ENCODE measurements around the gene TMC5. TPM values are rescaled to one million over a fixed set of nuclear protein-coding genes. Genes with fewer than 3 reads are reported as not detected.

Gene TMC5
- total and polyA plus RNA-seq, 2 of the 8 experiments (the other 6 are each of a cell fraction or from before 2014, with no cell fraction given): 1.6 to 1.8 TPM

GRCh38 chr16:19396555-19397011 lies 21.1 kb upstream of the TMC5 start:
- Histone ChIP-seq H2AK5ac (ENCODE audit: low read depth, low read length) (no peak overlapping the region), H3K56ac (replicated peaks; ENCODE audit: insufficient read length, low read depth, low read length) (no peak overlapping the region), H3K79me1 (ENCODE audit: low read depth, low read length) (no peaks in the 10 kb centered on the region), H3K4me1 (replicated peaks in 1 of 4; ENCODE audit: control insufficient read depth in 3 of 4, insufficient read depth in 4 of 4, low read length in 3 of 4) (no peaks in the 10 kb centered on the region), H2BK120ac (replicated peaks; ENCODE audit: low read depth, low read length) (no peak overlapping the region), H3K23me2 (ENCODE audit: low read depth, low read length) (no peaks in the 10 kb centered on the region), H3K4ac (replicated peaks; ENCODE audit: insufficient read length, low read depth, low read length) (no peak overlapping the region), H2BK15ac (ENCODE audit: low read length) (no peak overlapping the region), H3K9me3 (ENCODE audit: insufficient read depth in 2 of 2, low read depth in 1 of 2, low read length in 1 of 2) (peaks cover 6 to 8% of the 10 kb centered on the region in 2 experiments), H3K27ac (ENCODE audit: low read depth, low read length) (no peak overlapping the region), H3K14ac (ENCODE audit: insufficient read length) (no peak overlapping the region), H3K27me3 (replicated peaks in 1 of 4; ENCODE audit: control insufficient read depth in 3 of 4, extremely low read depth in 1 of 4, insufficient read depth in 3 of 4, low read length in 3 of 4) (no peaks in the 10 kb centered on the region), H4K20me1 (replicated peaks in 1 of 2; ENCODE audit: control insufficient read depth in 1 of 2, insufficient read depth in 2 of 2, low read length in 2 of 2) (no peaks in the 10 kb centered on the region), H4K91ac (replicated peaks; ENCODE audit: insufficient read length, low read length) (no peak overlapping the region), H3K4me2 (ENCODE audit: insufficient read depth in 1 of 2, low read depth in 2 of 2, low read length in 2 of 2) (no peak overlapping the region), H3K18ac (ENCODE audit: extremely low read depth, low read length) (no peak overlapping the region), H3K79me2 (ENCODE audit: control insufficient read depth in 1 of 2, insufficient read depth in 2 of 2, low read length in 2 of 2) (no peaks in the 10 kb centered on the region), H3K4me3 (ENCODE audit: extremely low read depth in 1 of 4, insufficient read depth in 2 of 4, low read depth in 3 of 4, low read length in 4 of 4) (no peak overlapping the region), H2AFZ (ENCODE audit: low read length) (no peak overlapping the region), H3K23ac (ENCODE audit: insufficient read length) (no peak overlapping the region), H2BK12ac (ENCODE audit: low read depth, low read length) (no peak overlapping the region), H2BK5ac (ENCODE audit: low read depth, low read length) (no peak overlapping the region), H3K36me3 (ENCODE audit: control insufficient read depth in 2 of 4, insufficient read depth in 4 of 4, low read length in 3 of 4) (peaks cover 0 to 4% (median 0%) of the 10 kb centered on the region in 4 experiments; a peak in 1 of 8 replicates), H4K8ac (ENCODE audit: extremely low read depth, insufficient read depth, low read length) (no peak overlapping the region), H2BK20ac (ENCODE audit: low read length) (no peak overlapping the region), H4K5ac (ENCODE audit: insufficient read length, low read depth, low read length) (no peak overlapping the region), H3K9ac (replicated peaks in 1 of 4; ENCODE audit: extremely low read depth in 1 of 4, low read depth in 3 of 4, low read length in 3 of 4) (no peak overlapping the region)
- WGBS, 2 experiments (ENCODE audit: extremely low coverage in 1 of 2, insufficient coverage in 1 of 2, insufficient read length in 1 of 2, insufficient replicate concordance in 2 of 2, low coverage in 1 of 2, low lambda C conversion rate in 2 of 2, missing lambda C conversion rate in 1 of 2): 91% methylated on average over 9 of the region's 9 CpGs; no CpG with 5 or more reads in 1 of the 2 experiments
- TF ChIP-seq SRF (IDR thresholded peaks at IDR 0.05; ENCODE audit: low read depth, low read length) (no peak), CEBPB (IDR thresholded peaks at IDR 0.05; ENCODE audit: low read depth, low read length) (peak; percentile 13; the same call in 1 of the 2 replicates)
- no peak for FAIRE-seq
- DNase-seq (ENCODE audit: low read depth in 1 of 2, low spot score in 2 of 2): no peak
- ChIA-PET CTCF (ENCODE audit: partially characterized antibody) (interaction anchor here (2.0 kb wide), 1 partner anchor 8 kb away, joined by 9 read pairs; no protein-coding TSS in a partner anchor), POLR2A (ENCODE audit: partially characterized antibody) (no interaction called here)
